Adrenal gland (tissue), 5 donors: ENCODE data around the gene LPIN1.

Experiments used
- CTCF ChIP-seq, 6 experiments: fragments of 450-650 bp in 4 of 6; fragments of 200-600 bp in 2 of 6; sonication (generic) in 1 of 6; IDR thresholded peaks; 1 replicate in 5 of 6; 2 replicates in 1 of 6; pipeline versions ENCODE4 v1.5.1 to v1.8.0; 2016 to 2021; ENCODE audit warnings: antibody characterized with exemption in 6 of 6, mild to moderate bottlenecking in 2 of 6, moderate library complexity in 1 of 6
- POLR2A ChIP-seq, 2 donors: fragments of 450-650 bp; IDR thresholded peaks; one replicate each; pipeline ENCODE4 v1.6.1; 2017; ENCODE audit warnings: antibody characterized with exemption in 2 of 2, mild to moderate bottlenecking in 2 of 2, moderate library complexity in 1 of 2
- donor health status: DM: no; HTN: no; CAD: no.

- TF ChIP-seq CTCF (IDR thresholded peaks at IDR 0.05) = no peak
- no peak for TF ChIP-seq POLR2A (IDR thresholded peaks at IDR 0.05)
Measured at GRCh38 chr2:11773111-11773510, 26.7 kb downstream of the LPIN1 start.
